GM18870 (cell line): ENCODE measurements around the gene NSD1.
"Not testable (repeated sequence)": the region's sequence is repeated elsewhere in the genome, so short reads cannot be mapped to it uniquely, and the experiment has no call there.

Experiments
- ATAC-seq: cut with Tn5 transposase; IDR thresholded peaks from one replicate; pipeline ENCODE4 v1.9.1; 2021; ENCODE audit warnings: moderate library complexity; ENCODE audit not compliant: unreplicated experiment

NSD1 gene

DNA sequence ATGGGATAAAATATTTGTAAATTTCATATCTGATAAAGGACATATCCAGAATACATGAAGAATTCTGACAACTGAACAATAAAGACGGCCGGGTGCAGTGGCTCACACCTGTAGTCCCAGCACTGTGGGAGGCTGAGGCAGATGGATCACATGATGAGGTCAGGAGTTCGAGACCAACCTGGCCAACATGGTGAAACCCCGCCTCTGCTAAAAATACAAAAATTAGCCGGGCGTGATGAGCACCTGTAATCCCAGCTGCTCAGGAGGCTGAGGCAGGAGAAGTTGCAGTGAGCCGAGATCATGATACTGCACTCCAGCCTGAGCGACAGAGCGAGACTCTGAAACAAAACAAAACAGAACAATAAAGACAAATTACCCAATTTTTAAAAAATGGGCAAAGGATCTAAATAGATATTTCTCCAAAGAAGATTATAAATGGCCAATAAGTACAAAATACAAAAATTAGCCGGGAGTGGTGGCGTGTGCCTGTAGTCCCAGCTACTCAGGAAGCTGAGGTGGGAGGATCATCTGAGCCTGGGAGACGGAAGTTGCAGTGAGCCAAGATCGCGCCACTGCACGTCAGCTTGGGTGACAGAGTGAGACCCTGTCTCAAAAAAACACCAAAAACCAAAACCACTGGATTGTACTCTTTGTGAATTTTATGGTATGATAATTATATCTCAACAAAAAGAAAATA, 9.6 kb upstream of the NSD1 start:
- no peak for ATAC-seq

DNA sequence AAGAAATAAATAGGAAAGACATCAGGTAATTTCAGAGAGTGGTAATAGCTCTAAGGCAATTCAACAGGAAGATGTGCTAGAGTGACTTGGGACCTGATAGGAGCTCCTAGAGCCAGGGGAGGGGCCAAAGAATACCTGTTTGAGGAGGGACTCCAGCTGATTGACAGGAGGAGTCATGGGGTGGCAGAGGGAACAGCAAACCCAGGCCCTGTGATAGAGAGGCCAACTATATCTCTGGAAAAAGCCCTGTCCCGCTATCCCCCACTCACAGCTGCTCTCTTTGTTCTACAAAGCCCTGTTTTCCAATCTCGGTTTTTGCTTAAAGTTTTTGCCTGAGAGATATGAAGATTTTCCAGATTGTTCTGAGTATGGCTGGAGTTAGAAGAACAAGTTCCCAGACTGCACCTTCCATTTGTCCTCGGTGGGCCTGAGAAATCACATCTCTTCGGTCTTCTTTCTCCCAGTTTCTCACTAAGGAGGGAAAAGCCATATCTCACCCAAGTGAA, 9.0 kb upstream of the NSD1 start:
- ATAC-seq: no peak

DNA sequence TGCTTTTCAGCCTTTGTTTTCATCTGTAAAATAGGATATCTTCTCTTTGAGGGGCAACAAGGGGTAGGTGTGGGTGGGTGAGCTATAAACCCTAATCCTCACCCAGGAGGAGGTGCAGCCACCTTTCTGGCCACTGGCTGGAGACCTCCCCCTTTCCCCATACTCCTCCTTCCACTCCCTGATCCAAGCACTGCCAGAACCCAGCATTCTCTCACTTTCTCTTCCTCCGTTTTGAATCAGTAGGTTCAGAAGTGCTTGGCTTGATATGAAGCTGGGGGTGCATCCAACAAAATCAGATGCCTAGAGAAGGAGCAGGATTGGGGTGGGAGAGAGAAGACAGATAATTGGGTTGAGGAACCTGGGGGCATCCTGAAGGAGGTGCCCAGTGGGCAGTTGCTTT, 6.8 kb upstream of the NSD1 start:
- no peak for ATAC-seq

DNA sequence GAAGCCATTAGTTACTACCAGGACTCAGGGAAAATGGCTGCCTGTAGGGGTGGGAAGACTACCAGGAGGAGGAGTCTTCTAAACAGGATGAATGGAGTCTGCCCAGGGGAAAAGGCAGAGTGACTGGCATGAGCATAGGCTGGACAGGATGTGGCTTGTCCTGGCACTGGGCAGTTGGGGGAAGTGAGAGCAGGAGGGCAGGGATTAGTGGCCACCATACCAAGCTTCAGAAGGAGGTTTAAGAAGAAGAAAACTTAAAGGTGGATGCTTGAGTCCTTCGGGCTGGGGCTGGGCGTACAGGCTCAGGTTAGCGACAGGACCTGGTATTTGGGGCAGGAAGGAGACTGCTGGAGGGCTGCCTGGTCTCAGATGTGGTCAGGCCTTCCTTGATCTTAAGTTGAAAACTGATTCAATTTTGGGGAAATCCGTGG, 5.0 kb upstream of the NSD1 start:
- no peak for ATAC-seq

DNA sequence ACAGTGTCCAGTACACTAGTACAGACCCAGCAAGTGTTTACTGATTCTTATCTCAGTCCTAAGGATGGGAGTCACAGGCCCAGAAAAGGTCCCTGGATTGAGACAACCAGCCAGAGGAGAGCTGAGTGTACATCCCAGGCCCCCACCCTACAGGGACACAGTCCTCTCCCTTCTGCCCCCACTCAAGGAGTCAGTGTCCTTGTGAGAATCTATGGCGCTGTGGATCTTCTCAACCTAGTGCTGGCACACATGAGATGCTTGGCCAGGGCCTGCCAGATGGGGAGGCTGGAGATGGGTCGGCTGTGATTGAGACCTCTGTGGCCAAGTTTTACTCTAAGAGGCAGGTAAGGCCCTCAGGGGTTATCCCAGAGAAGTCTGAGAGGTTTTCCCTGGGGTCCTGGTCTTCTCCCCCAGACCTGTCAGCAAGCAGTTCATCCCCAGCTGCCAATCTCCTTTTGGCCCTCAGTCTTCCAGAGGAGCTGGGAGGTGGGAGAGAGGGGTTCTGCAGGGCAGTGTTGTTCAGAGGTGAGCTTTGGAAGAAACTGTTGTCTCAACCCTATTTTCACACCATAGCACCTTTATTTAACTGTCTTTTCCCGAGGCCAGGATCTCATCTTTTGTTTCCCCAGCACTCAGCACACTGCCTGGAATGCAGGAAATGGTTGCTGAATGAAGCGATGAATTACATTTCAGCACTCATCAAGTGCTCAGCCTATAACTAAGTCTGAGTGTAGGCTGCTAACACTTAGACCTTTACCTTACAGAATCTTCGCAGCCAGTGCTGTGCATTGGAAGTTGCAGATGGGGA, 3.2 kb upstream of the NSD1 start:
- no peak for ATAC-seq

DNA sequence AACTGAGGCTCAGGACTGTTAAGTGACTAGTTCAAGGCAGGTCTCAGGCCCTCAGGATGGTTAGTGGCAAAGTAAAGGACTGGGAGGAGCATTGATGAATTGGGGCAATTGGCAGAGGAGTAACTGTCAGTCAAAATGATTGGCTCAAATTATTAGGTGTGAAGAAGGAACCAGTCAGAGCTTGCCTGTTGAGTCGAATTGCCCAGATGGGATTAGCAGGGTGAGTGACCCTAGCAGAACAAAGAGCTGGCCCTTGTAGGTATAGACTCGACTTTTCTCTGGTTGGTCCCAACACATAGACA, 2.6 kb upstream of the NSD1 start:
- ATAC-seq: no peak

DNA sequence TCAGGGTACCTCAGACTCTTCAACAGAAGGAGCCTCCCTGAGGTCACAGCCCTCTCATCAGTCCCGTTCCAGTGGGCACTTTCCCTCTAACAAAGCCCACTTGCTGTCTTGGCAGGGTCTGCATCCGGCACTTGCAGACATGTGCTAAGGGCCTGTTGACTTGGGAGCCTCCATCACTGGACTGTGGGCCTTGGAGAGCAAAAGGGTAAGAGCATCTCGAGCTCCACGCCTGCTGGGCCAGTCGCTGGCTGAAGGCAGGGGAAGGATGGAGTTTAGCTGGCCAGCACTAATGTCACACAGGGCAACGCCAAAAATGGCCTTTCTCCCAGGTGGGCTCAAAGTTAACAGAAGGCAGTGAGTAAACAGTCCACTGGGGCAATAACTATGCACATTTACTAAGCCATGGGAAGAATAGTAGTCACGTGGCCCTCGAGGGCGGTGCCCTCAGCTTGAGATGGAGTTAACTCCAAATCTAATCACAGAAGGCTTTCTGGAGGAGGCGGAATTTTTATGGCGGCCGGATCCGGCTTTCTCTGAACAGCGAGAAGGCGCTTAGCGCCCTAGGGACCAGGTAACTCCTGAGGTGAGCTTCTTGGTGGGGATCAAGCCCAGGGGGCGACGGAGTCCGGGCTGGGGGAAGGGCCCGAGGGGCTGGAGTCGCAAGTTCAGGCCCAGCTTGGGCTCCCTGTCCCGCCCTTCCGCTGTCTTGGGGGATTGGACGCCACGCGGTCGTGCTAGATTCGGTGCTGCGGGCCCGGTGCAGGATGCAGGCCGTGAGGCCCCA, 2.0 kb upstream of the NSD1 start:
- no peak for ATAC-seq

DNA sequence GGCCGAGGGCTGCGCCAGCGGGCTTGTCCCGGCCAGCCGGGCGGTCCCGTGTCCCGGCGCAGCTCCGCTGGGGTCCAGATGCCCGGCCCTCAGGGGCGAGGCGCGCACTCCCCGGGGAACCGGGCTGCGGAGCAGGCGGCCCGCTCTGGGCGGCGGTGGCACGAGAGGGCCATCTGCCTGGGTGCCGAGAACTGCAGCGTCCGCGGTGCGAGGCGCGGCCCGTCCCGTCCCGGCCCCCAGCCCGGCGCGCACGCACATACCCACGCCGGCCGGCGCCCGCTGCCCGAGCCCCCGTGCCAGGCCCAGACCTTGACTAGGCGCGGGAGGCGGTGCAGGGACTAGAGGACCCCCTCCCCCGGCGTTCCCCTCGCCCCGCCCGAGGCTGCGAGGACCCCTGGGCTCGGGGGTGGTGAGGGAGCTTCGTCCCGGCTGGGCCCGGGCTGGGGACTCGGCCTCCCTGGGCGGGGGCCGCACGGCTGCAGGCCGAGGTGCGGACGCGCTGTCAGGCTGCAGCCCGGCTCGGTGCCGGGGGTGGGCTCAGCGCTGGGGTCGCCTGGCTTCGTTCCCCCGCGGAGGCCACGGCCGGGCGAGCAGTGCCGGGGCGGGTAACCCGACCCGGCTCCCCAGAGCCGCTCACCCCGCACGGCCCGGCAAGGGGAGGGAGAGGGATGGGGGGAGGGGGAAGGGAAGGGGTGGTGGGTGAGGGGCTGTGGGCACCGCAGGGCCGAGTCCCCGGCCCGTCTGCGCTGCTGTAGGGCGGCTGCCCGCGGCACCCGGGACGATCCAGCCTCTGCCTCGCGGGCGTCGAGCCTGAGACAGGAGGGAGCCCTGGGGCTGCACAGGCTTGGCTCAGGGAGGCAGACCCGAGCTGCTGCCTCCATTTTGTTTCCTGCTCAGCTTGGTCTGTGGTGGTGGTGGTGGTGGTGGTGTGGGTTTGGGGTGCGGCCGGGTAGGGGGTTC, 1.2 kb upstream of the NSD1 start:
- ATAC-seq: no peak

- no peak for ATAC-seq
Measured at GRCh38 chr5:177133853-177134696, 502 bp downstream of the NSD1 start.

DNA sequence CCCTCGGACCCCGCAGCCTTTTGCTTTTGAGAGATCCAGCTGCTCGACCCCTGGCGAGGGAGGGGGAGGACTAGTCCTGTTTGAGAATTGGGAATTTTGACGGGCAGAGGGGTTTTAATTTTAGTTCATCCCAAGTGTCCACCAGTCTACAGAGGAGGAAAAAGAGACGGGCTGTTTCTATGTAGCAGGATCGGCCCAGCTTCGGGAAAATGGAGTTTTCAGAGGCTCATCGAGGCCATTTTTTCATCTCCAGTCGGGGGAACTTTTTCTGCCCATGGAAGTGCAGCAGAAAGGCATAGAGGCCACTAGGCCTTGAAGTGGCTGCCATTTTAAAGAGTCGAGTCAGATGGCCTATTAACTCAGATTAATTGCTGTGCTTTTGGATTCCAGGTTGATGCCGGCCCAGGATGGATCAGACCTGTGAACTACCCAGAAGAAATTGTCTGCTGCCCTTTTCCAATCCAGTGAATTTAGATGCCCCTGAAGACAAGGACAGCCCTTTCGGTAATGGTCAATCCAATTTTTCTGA, 1.2 kb downstream of the NSD1 start:
- no peak for ATAC-seq

DNA sequence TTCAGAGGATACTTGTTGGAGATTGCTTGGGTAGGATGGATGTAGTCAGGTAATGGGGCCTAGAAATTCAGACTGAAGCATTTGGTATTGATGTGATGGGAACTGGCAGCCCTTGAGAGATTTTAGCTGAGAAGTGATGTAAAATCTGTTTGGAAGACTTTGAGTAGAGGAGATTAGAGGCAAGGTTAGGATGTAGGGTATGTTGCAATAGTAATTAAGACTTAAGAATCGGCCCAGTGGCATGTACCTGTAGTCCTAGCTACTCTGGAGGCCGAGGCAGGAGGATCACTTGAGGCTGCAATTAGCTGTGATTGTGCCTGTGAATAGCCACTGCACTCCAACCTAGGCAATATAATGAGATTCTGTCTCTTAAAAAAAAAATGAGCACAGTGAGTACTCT, 6.7 kb downstream of the NSD1 start:
- no peak for ATAC-seq

GRCh38 chr5:177141496-177141895, 7.9 kb downstream of the NSD1 start:
- no peak for ATAC-seq

DNA sequence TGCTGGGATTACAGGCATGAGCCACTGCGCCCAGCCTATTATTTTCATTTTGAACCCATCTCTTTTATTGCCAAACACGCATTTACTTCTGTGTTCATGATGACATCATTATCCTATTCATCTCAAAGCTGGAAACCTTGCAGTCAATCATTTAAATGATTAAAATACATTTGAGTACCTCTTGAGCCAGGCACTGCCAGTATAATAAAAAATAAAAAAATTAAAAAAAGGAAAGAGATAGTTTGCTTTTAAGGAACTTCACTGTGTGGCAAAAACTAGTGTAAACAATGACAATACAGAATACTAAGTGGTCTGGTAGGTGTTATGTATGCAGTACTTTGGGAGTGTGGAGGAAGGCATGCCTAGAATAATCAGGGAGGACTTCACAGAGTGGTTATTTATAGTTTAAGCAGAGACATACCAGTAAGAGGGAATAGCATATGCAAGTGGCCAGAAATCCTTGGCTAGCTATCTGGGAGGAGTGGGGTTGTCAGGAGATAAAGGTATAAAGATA, 8.6 kb downstream of the NSD1 start:
- ATAC-seq: no peak

DNA sequence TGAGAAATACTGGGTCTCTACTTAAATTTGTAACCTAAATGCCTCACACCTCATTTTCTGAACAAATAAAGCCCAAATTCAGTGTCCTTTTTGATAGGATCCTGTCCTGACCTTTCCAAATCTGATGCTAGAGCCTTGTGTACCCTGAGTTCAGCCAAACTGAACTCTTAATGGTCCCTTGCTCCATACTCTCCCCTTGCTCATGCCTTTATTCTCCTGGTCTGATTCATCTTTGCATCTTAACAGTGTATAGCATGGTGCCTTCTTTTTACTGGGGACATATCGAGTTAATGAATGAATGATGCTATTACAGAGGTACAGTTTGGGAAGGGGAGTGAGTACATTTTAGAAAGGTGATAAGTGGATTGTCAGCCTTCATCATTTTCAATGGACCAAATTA, 9.2 kb downstream of the NSD1 start:
- no peak for ATAC-seq

DNA sequence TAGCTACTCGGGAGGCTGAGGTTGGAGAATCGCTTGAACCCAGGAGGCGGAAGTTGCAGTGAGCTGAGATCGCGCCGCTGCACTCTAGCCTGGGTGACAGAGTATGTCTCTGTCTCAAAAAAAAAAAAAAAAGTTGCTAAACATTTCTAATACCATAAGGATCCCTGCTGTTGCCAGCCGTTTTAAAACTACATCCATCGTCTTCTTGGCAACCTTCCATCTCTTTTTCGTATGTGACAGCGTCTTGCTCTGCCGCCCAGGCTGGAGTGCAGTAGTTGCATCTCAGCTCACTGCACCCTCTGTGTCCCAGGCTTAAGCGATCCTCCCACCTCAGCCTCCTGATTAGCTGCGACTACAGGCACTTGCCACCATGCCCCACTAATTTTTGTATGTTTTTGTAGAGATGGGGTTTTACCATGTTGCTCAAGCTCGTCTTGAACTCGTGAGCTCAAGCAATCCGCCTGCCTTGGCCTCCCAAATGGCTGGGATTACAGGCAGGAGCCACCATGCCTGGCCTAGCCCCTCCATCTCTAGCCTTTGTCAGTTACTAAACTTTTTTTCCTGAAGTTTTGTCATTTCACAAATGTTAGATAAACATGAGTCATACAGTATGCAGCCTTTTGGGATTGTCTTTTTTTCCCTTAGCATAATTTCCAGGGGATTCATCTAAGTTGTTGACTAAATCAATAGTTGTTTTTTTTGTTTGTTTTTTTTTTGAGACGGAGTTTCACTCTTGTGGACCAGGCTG, 13.5 kb downstream of the NSD1 start:
- ATAC-seq: no peak

DNA sequence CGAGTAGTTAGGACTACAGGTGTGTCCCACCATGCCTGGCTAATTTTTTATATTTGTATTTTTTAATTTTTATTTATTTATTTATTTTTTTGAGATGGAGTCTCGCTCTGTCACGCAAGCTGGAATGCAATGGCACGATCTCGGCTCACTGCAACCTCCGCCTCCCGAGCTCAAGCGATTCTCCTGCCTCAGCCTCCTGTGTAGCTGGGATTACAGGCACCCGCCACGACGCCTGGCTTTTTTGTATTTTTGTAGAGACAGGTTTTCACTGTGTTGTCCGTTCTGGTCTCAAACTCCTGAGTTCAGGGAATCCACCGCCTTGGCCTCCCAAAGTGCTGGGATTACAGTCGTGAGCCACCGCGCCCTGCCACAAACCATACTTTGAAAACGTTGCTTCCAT, 16.5 kb downstream of the NSD1 start:
- not testable (repeated sequence) for ATAC-seq

GRCh38 chr5:177154003-177154643, 20.6 kb downstream of the NSD1 start:
- ATAC-seq: no peak

DNA sequence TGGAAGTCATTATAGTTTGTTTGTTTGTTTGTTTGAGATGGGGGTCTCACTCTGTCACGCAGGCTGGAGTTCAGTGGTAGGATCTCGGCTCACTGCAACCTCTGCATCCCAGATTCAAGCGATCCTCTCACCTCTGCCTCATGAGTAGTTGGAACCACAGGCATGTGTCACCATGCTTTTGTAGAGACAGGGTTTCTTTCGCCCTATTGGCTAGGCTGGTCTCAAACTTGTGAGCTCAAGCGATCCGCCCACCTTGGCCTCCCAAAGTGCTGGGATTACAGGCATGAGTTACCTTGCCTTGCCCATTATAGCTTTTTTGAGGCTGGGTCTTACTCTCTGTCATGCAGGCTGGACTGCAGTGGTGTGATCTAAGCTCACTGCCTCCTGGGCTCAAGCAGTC, 28.8 kb downstream of the NSD1 start:
- ATAC-seq: no peak
